ENCODE data around the gene ANKFY1. TPM values are rescaled to one million over a fixed set of nuclear protein-coding genes. Genes with fewer than 3 reads are reported as not detected.

The ANKFY1 gene
- 29.4 and 41.0 TPM in 2 replicates for total RNA-seq

DNA sequence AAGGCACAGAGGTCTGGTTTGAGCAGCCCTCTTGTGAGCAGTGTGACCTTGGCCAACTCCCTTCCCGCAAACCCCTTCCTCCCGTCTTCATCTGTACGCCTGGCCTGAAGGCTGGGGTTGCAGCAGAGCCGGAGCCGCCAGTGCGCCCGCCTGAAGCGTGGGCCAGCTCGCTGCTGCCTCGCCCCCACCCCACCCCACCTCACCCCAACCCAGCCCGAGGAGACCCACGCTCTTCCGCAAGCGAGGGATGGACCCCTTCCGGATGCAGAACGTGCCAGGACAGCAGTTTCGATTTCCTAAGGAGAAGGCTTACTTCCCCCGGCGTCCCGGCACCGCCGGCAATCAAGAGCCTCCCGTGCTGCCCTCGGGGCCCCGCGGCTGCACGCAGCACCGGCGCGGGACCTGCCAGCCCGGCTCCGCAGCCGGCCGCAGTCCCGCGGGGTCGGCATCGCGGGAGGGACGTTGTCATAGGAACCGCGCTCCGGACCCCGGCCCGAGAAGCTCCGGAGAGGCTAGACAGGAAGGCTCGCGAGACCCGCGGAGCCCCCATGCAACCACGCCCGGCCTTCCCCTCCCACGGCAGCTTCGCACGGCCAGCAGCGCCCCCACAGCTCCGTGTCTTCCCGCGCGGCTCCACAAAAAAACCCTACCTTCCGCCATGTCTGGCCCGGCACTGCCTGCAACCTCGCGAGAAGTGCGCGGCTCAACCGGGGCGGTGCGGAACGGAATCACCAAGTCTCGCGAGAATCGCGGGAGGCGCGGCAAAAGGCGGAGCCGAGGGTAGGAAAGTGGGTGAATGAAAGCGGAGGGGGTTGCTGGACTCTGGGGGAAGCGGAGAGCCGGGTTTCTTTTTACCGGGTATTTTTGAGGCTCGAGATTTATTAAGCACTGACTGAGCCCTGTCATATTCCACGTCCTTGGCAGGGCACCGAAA, at the start of gene ANKFY1:
ANKFY1 (minus strand) TSS at position 698 of the 934 bp plus-strand sequence; CDS start at position 660, 38 bp downstream.

Other genes with a start within 250 kb of the ANKFY1 start
- gene ZZEF1, start 120.9 kb downstream of the ANKFY1 start, total RNA-seq: 28.1 and 31.8 TPM in 2 replicates
- 20.9 and 36.0 TPM in 2 replicates for gene CYB5D2, start 120.8 kb downstream of the ANKFY1 start, total RNA-seq
- gene UBE2G1, start 102.7 kb upstream of the ANKFY1 start, total RNA-seq: 26.7 and 31.9 TPM in 2 replicates
- 0.09 TPM in 2 replicates for gene SPNS3, start 170.0 kb upstream of the ANKFY1 start, total RNA-seq
- gene SPNS2, start 234.9 kb upstream of the ANKFY1 start, total RNA-seq: 4.6 and 10.3 TPM in 2 replicates